PC-3 (cell line): Measurements from ENCODE around the gene CEP63. TPM values are rescaled to one million over a fixed set of nuclear protein-coding genes. Genes with fewer than 3 reads are reported as not detected.

Experiments
- ATAC-seq: fragments of 200-7000 bp; cut with Tn5 transposase; 2 replicates; pipeline ENCODE4 v1.9.1; 2020; ENCODE audit warnings: mild to moderate bottlenecking, moderate library complexity
- BruUV-seq: library from RNA; stranded (reverse); fragments of 400-500 nt; replicated peaks from 2 replicates; lab custom pipeline; 2021; lab: Mats Ljungman, UMichigan
- CTCF ChIA-PET: fragments of 300-600 bp; sonication (Branson Sonifier 250); formaldehyde crosslinking; loops from one replicate; lab custom pipeline; 2022; ENCODE audit warnings: antibody characterized with exemption; lab: Charles Lee
- POLR2A ChIA-PET: fragments of 300-600 bp; sonication (Branson Sonifier 250); formaldehyde crosslinking; loops from one replicate; lab custom pipeline; 2022; ENCODE audit warnings: antibody characterized with exemption; ENCODE audit not compliant: unreplicated experiment; lab: Charles Lee
- DNase-seq: peaks from one replicate; pipeline ENCODE4 v3.0.0-alpha.2; 2015
- H2AFZ ChIP-seq: fragments of 300-600 bp; sonication (generic); 2 replicates; pipeline ENCODE4 v1.6.0; 2016; ENCODE audit warnings: antibody characterized with exemption, low read length
- H3F3A ChIP-seq: fragments of 300-600 bp; sonication (generic); one replicate; pipeline ENCODE4 v1.6.0; 2017; ENCODE audit warnings: antibody characterized with exemption, low read length, control low read depth, mild to moderate bottlenecking; ENCODE audit not compliant: unreplicated experiment
- H3K27ac ChIP-seq: fragments of 300-600 bp; sonication (generic); 2 replicates; pipeline ENCODE4 v1.5.1; 2016; ENCODE audit warnings: mild to moderate bottlenecking, low read length
- H3K27me3 ChIP-seq: fragments of 300-600 bp; sonication (generic); 2 replicates; pipeline ENCODE4 v1.6.1; 2016; ENCODE audit warnings: low read length, mixed read lengths
- H3K36me3 ChIP-seq: fragments of 300-600 bp; sonication (generic); 2 replicates; pipeline ENCODE4 v1.6.1; 2016; ENCODE audit warnings: low read depth, mixed run types, low read length, mixed read lengths
- H3K4me1 ChIP-seq: fragments of 300-600 bp; sonication (generic); 2 replicates; pipeline ENCODE4 v1.5.1; 2016; ENCODE audit warnings: low read length; ENCODE audit not compliant: insufficient read depth
- H3K4me2 ChIP-seq: fragments of 300-600 bp; sonication (generic); 2 replicates; pipeline ENCODE4 v1.6.0; 2016; ENCODE audit warnings: low read length
- H3K4me3 ChIP-seq: fragments of 300-600 bp; sonication (generic); 2 replicates; pipeline ENCODE4 v1.5.1; 2016; ENCODE audit warnings: mild to moderate bottlenecking, low read length, mixed read lengths
- H3K79me2 ChIP-seq: fragments of 300-600 bp; sonication (generic); 2 replicates; pipeline ENCODE4 v1.6.1; 2017; ENCODE audit warnings: low read length, mixed read lengths
- H3K9ac ChIP-seq: fragments of 300-600 bp; sonication (generic); 2 replicates; pipeline ENCODE4 v1.6.0; 2016; ENCODE audit warnings: mild to moderate bottlenecking, low read length
- H3K9me2 ChIP-seq: fragments of 300-600 bp; sonication (generic); replicated peaks from 2 replicates; pipeline ENCODE4 v1.6.1; 2016; ENCODE audit warnings: mixed run types, low read length, mixed read lengths
- H3K9me3 ChIP-seq: fragments of 300-600 bp; sonication (generic); 2 replicates; pipeline ENCODE4 v1.6.1; 2016; ENCODE audit warnings: low read length, mixed read lengths
- H4K20me1 ChIP-seq: fragments of 300-600 bp; sonication (generic); 2 replicates; pipeline ENCODE4 v1.6.1; 2016; ENCODE audit warnings: low read length, mixed read lengths
- CTCF ChIP-seq: fragments of 300-600 bp; sonication (generic); conservative IDR thresholded peaks from 2 replicates; pipeline ENCODE4 v1.5.1; 2017; ENCODE audit warnings: antibody characterized with exemption, low read depth, mild to moderate bottlenecking, low read length
- EZH2 ChIP-seq: fragments of 300-600 bp; sonication (generic); IDR thresholded peaks from one replicate; pipeline ENCODE4 v1.6.1; 2017; ENCODE audit warnings: antibody characterized with exemption, mild to moderate bottlenecking, low read length; ENCODE audit not compliant: unreplicated experiment
- EZH2phosphoT487 ChIP-seq: fragments of 300-600 bp; sonication (generic); IDR thresholded peaks from 2 replicates; pipeline ENCODE4 v1.6.1; 2018; ENCODE audit warnings: mild to moderate bottlenecking, antibody characterized with exemption, low read length, borderline replicate concordance
- intact Hi-C: fragments of 100-400 bp; cut with micrococcal nuclease; formaldehyde crosslinking; loops from 2 replicates; pipeline ENCODE4 v1.9.0; 2023
- total RNA-seq: library from RNA; depleted of rRNA; stranded (reverse); fragments of >200 nt; gene quantifications from 2 replicates; pipeline ENCODE4 v1.2.3, GENCODE V29; 2014

Gene CEP63
- total RNA-seq, 1 experiment from 2014 or later: 15.4 TPM

GRCh38 chr3:134614955-134615354 is 129.1 kb downstream of the CEP63 start:
- Histone ChIP-seq H3K79me2 (no peaks in the 10 kb centered on the region), H2AFZ (no peak overlapping the region), H3K27ac (no peak overlapping the region), H3K4me2 (no peak overlapping the region), H3K9me2 (no peaks in the 10 kb centered on the region), H3K9me3 (no peaks in the 10 kb centered on the region), H3K36me3 (no peaks in the 10 kb centered on the region), H3K27me3 (peaks cover 14% of the 10 kb centered on the region; the same call in 1 of the 2 replicates), H3F3A (no peaks in the 10 kb centered on the region), H3K9ac (no peak overlapping the region), H3K4me3 (no peak overlapping the region), H3K4me1 (no peaks in the 10 kb centered on the region), H4K20me1 (no peaks in the 10 kb centered on the region)
- POLR2A ChIA-PET: no interaction called here
- intact Hi-C loops: no loop called here
- DNase-seq (no peak), ATAC-seq (no peak)
- TF ChIP-seq EZH2phosphoT487 (no peak), EZH2 (no peak)
- BruUV-seq: no TSS peak
- CTCF ChIA-PET: no interaction called here

GRCh38 chr3:134615743-134616142 is 129.9 kb downstream of the CEP63 start:
- TF ChIP-seq CTCF (no peak), EZH2phosphoT487 (no peak), EZH2 (no peak)
- H3K27ac ChIP-seq: no peak overlapping the region
- no peak overlapping the region for H3K9ac ChIP-seq
- no peaks in the 10 kb centered on the region for H3K36me3 ChIP-seq
- no peak overlapping the region for H3K4me2 ChIP-seq
- no peaks in the 10 kb centered on the region for H4K20me1 ChIP-seq
- DNase-seq (no peak), ATAC-seq (no peak)
- BruUV-seq: no TSS peak
- H3K9me3 ChIP-seq: no peaks in the 10 kb centered on the region
- ChIA-PET POLR2A (no interaction called here), CTCF (no interaction called here)
- no peaks in the 10 kb centered on the region for H3K9me2 ChIP-seq
- H3F3A ChIP-seq: no peaks in the 10 kb centered on the region
- no peaks in the 10 kb centered on the region for H3K4me1 ChIP-seq
- no peak overlapping the region for H3K4me3 ChIP-seq
- intact Hi-C loops: no loop called here
- H3K27me3 ChIP-seq: peaks cover 14% of the 10 kb centered on the region; the same call in 1 of the 2 replicates
- no peaks in the 10 kb centered on the region for H3K79me2 ChIP-seq
- no peak overlapping the region for H2AFZ ChIP-seq

DNA sequence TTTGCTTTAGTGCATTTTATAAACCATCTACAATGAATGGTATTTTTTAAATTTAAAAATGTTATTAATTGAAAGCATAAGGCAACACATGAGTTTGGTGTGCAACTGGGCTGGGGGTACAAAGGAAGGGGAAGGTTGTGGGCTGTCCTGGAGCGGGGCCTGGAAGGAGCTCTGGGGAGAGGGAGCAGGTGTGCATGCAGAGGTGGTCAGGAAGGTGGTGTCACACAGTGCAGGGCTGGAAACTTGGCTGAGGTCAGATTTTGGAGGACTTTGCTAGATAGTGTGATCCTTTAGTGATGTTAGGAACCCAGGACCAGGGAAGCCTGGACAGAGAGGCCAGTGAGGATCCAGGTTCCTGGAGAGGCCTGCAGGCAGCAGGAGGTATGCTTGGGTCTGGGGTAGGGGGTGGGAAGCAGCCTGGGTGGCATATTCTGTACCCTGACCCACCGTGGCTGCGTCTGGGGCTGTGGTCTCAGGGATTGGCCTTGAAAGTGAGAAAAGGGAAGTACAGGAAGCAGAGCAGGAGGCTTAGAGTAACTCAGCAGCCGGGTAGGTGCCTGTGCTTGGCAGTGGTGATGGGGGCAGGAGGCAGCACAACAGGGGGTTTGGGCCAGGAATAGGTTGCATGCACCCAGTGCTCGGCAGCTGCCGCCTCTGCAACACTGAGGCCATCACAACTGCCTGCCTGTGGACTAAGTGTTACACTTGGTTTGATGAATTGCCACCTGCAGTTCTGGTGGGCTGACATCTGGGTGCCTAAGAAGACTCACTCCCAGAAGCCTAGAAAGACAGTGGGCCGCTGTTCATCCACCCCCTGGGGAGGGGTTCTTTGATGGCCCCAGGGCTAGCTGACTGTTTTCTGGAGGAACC is 132.0 kb downstream of the CEP63 start:
- H3K4me2 ChIP-seq: no peak overlapping the region
- DNase-seq (no peak), ATAC-seq (no peak)
- no peaks in the 10 kb centered on the region for H3K4me1 ChIP-seq
- no peak overlapping the region for H3K27ac ChIP-seq
- H3F3A ChIP-seq: no peaks in the 10 kb centered on the region
- no peak overlapping the region for H2AFZ ChIP-seq
- ChIA-PET CTCF (no interaction called here), POLR2A (no interaction called here)
- no peak overlapping the region for H3K9ac ChIP-seq
- no peak overlapping the region for H3K4me3 ChIP-seq
- peaks cover 14% of the 10 kb centered on the region; the same call in 1 of the 2 replicates for H3K27me3 ChIP-seq
- BruUV-seq: no TSS peak
- H3K79me2 ChIP-seq: no peaks in the 10 kb centered on the region
- H3K9me3 ChIP-seq: no peaks in the 10 kb centered on the region
- intact Hi-C loops: no loop called here
- H4K20me1 ChIP-seq: no peaks in the 10 kb centered on the region
- H3K9me2 ChIP-seq: no peaks in the 10 kb centered on the region
- TF ChIP-seq CTCF: no peak
- TF ChIP-seq EZH2: no peak
- TF ChIP-seq EZH2phosphoT487: no peak
- no peaks in the 10 kb centered on the region for H3K36me3 ChIP-seq
